PC-3 (cell line): ENCODE results near the gene HOXA9.

Experiments
- EZH2 ChIP-seq: fragments of 300-600 bp; sonication (generic); IDR thresholded peaks from one replicate; pipeline ENCODE4 v1.6.1; 2017; ENCODE audit warnings: antibody characterized with exemption, mild to moderate bottlenecking, low read length; ENCODE audit not compliant: unreplicated experiment
- EZH2phosphoT487 ChIP-seq: fragments of 300-600 bp; sonication (generic); IDR thresholded peaks from 2 replicates; pipeline ENCODE4 v1.6.1; 2018; ENCODE audit warnings: mild to moderate bottlenecking, antibody characterized with exemption, low read length, borderline replicate concordance
- TF ChIP-seq, protein P1 (sequence below): fragments of 300-600 bp; sonication (generic); conservative IDR thresholded peaks from 2 replicates; pipeline ENCODE4 v1.5.1; 2017; ENCODE audit warnings: antibody characterized with exemption, low read depth, mild to moderate bottlenecking, low read length

DNA sequence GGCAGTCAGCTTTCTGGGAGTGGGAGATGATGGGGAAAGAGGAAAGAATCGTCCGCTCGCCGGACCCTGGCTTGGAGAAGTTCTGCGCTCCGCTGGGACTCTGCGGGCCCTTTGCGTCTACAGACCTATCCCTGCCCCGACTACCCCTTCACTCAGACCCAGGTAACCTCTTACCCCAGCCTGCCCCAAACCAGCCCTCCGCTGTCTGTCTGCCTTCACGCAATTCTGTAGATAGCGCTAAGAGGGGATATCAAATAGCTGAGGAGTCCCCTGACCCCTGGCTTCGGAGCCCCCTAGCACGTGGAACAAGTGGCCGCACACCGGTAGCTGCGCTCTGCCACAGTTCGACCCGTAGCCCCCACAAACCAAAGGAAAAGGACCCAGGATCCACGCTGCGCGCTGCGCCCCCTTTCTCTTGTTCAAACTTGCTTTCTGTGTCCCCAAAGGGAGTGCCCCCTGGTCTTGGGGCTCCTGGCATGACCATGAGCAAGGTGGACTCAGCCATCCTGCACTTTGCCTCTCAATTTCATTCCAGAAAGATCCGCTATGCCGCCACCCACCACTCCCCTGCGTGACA lies 41.8 kb downstream of the HOXA9 start:
- TF ChIP-seq, protein P1, sequence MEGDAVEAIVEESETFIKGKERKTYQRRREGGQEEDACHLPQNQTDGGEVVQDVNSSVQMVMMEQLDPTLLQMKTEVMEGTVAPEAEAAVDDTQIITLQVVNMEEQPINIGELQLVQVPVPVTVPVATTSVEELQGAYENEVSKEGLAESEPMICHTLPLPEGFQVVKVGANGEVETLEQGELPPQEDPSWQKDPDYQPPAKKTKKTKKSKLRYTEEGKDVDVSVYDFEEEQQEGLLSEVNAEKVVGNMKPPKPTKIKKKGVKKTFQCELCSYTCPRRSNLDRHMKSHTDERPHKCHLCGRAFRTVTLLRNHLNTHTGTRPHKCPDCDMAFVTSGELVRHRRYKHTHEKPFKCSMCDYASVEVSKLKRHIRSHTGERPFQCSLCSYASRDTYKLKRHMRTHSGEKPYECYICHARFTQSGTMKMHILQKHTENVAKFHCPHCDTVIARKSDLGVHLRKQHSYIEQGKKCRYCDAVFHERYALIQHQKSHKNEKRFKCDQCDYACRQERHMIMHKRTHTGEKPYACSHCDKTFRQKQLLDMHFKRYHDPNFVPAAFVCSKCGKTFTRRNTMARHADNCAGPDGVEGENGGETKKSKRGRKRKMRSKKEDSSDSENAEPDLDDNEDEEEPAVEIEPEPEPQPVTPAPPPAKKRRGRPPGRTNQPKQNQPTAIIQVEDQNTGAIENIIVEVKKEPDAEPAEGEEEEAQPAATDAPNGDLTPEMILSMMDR, result no peak
- TF ChIP-seq EZH2phosphoT487, result no peak
- TF ChIP-seq EZH2, result no peak
